Umbilical cord (tissue), 2 donors: ENCODE data around the gene SERINC3. TPM values are rescaled to one million over a fixed set of nuclear protein-coding genes. Genes with fewer than 3 reads are reported as not detected.
"Not testable (repeated sequence)": the region's sequence is repeated elsewhere in the genome, so short reads cannot be mapped to it uniquely, and the experiment has no call there.

ENCODE experiments used
- DNase-seq: peaks from one replicate; pipeline ENCODE4 v3.0.0-alpha.2; 2015; ENCODE audit warnings: low spot score
- total RNA-seq: library from RNA; depleted of rRNA; stranded (reverse); fragments of >200 nt; gene quantifications from one replicate; pipeline ENCODE4 v1.2.3, GENCODE V29; 2014; ENCODE audit warnings: low replicate concordance; ENCODE audit not compliant: insufficient read depth

Gene SERINC3
- 112 TPM for total RNA-seq

DNA sequence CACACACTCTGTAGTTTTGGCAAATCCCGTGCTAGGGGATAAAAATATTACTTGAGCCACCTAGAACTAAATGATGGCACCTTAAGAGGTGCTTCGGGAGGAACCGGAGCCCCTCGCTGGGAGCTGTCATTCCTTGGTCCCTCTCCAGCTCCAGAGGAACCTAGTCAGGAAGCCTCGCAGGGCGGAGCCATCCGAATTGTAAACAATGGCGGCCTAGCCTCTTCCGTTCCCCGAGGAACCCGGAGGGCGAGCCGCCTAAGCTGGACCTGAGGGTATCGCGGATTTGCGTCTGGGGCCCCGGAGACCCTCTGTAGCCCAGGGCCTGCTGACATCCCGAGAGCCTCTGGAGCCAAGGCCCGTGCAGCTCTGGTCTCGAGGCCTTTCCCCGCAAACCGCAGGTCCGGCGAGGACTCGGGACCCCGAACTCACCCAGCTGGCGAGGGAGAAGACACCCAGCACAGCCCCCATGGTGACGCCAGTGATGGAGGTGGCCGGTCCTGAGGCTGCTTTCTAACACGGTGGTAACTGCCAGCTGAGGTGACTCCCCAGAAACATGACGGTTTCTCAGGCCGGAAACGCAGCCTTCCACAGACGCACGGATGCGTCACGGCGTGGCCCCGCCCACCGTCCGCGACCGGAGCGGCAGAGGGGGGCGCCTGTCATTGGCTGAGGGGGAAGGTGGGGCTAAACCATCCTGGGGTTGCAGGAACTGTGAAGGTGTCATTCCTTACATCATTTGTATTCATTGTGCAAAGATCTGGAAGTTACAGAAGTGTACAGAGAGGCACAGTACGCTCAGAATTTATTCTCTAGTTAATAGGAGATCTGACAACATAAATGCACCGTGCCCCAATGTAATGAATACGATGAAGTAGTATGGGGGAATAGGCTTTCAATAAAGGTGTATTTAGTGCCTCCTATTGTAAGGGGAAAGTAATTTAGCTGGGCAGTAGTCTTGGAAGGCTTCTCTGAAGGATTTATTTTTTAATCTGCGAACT, at the start of gene SERINC3:
TSS of gene SERINC3 (minus strand) at position 587 of the 998 bp plus-strand sequence. CDS start at position 468, 119 bp downstream.
- peak; percentile 96 for DNase-seq

DNA sequence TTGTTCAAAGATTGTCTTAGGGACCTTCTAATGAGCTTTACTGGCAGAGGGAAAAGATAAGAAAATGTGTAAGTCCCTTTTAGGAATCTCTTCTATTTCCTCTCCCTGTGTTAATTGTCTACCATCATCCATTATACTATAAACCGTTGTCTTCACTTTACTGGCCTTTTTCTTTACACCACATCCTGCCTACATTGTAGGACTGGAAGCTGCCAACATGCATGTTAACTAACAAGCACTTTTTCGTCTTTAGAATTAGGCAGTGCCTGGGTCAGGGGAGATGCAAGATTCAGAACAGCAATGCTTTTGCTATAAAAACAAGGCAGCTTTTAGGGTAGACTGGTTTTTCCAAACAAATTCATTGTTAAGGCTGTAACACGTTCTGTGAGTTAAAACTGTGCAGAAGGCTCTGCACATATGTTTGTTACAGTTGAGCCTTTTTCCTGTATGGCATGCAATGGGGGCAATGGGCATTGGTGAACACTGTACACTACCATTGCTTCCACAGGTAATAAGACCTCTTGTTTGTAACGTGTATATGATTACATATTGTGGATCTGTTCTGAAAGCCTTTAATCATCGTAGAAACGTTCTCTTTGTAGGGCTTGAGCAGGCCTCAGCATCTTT, 49.6 kb upstream of the SERINC3 start:
- no peak for DNase-seq

DNA sequence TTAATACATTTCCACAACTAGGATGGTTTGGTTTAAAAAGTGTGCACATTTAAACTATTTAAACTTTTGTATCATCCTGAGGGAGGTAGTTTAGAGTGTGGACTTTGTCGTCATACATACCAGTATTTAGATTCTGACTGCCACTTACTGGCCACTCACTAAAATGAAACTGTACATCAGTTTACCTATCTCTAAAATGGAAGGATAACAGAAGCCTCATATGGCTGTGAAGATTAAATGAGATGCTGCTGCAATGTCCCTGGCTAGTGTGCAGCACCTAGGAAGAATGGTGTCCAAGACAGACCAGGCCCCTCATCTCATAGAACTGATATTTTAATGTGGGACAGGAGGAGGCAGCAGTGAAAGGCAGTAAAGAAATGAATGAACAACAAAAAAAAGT, 48.5 kb upstream of the SERINC3 start:
- no peak for DNase-seq

DNA sequence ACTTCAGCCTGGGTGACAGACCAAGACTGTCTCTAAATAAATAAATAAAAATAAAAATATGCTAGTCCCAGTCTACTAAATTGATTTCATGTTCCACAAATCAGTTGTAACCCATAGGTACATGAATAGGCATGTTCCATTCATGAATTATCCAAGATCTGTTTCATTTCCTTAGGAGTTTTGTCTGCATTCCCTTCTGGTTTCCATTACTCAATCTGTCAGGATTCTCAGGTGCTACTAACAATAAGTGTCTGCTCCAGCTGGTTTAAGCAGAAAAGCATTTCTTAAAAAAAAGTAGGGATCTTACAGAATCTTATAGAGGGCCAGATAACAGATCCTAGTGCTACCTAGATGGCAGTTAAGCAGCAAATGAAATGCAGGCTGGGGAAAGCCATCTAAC, 44.9 kb upstream of the SERINC3 start:
- DNase-seq = no peak

DNA sequence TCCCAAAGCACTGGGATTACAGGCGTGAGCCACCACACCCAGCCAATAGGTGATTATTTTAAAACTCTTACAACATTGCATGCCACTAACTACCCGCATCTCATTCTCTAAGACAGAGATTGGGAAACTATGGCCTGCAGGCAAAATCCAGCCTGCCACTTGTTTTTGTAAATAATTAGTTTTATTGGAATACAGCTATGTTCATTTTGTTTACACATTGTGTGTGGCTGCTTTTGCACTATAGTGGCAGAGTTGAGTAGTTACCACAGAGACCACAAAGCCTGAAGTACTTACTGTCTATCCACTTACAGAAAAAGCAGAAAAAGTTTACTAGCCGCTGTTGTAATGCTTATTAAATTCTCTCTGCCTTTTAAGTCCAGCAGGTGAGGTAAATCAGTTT, 44.1 kb upstream of the SERINC3 start:
- no peak for DNase-seq

DNA sequence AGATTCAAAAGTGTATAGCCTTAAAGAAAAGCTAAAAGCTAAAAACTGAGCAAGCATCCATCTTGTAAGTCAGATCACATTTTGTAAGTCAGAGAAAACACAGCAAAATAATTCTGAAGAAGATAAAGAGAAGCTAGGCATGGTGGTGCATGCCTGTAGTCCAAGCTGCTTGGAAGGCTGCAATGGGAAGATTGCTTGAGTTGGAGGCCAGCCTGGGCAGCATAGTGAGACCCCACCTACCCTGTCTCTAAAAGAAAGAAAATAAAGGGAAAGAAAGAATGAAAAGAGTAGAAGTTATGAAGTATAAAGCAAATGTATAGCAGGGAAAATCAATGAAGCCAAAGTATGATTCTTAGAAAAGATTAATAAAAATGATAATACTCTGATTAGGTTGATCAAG, 40.0 kb upstream of the SERINC3 start:
- DNase-seq = no peak

DNA sequence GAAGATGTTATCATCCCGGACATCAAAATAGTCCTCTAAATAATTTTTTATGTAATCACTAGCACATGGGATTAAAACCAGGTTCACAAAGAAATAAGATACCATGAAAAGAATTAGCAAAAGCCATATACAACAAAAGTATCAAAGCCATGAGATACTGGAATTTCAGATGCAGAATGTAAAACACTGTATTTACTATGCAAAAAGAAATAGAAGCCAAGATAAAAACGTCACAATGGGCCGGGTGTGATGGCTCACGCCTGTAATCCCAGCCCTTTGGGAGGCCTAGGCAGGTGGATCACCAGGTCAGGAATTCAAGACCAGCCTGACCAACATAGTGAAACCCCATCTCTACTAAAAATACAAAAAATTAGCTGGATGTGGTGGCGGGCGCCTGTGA, 38.9 kb upstream of the SERINC3 start:
- not testable (repeated sequence) for DNase-seq

DNA sequence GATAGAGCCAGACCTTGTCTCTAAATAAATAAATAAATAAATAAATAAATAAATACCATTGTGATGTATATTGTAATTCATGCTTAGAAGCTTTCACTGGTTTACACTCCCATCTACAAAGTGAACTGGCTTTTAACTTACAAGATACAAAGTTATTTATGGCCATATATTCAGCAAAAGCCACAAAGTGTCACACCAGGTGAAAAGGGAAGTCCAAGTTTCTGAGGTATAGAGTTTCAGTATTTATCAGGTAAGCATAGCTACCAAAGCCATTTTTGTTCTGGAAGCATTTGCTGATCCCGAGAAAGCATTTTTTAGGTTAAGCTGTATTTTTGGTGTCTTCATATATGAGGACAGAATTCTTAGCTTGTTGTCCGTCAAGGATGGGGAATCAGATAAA, 38.4 kb upstream of the SERINC3 start:
- DNase-seq = no peak

DNA sequence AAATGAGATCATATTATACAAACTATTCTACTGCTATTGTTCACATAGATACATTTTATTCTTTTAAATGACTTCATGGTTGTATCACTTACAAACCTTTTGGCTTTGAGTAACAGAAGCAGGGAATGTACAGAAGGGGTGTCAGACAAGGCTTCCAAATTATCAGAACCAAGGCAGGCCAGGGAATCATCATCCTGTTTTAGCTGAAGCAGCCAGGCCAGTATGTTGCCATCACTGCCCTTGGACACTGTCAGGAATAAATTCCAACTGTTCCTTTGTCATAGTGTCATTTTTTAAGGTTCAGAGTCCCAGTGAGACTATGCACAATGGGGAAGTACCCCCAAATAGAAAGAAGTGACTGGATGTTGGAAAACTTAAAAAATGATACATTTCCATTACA, 37.4 kb upstream of the SERINC3 start:
- DNase-seq = no peak

DNA sequence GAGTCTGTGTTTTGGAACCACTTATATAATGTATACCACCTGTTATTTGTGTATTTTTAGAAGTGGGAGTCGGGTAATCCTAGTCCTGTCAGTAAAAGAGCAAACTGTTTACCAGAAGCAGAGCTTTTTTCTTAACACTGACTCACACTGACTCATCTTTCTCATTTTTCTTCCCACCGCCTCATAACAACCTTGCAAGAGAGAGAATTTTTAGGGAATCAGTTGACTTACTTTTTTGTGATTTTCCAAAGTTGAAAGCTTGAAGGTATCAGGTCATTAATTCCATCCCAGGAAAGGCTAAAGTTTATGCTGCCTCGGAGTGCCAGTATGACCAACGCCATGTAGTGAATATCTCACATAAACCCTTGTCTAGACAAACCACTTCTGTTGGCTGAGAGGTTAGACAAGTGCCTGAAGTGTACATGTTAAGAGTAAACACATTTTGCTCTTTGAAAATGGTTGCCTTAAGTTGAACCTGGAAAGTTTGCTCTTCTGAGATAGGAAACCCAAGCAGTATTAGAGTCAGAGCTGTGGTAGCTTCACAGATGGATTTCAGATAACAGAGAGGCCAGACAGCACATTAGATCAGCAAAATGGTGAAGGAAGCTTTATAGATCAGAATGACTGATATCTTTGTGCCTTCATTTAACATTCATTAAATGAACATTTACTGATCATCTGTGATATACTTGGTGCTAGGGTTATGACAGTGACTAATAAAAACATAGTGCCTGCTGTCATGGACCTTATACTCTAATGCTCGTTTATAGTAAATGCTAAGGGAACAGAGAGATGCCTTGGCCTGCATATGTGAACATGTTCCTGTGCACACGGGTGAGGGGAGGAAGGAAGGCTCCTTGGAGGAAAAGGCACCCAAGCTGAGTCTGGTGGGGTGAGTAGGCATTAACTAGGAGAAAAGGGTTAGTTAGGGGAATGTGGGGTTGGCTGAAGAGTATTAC, 31.4 kb upstream of the SERINC3 start:
- DNase-seq = peak; percentile 76

DNA sequence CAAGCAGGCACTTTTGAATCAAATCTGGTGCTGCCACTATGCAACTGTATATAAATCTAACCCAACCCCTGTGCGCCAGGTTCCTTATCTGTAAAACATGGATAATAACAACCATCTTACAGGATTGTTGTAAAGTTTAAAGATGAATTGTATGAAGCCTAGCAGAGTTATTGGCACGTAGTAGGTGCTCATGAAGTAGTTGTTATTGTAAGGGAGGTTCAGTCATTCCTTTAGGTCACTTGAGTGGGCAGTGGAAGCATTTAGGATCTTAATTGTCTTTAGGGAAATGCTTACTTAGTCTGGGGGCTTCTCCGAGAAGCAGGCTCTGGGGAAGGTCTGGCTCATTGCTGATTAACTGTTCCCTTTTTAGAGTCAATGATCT, 30.7 kb upstream of the SERINC3 start:
- DNase-seq = no peak

DNA sequence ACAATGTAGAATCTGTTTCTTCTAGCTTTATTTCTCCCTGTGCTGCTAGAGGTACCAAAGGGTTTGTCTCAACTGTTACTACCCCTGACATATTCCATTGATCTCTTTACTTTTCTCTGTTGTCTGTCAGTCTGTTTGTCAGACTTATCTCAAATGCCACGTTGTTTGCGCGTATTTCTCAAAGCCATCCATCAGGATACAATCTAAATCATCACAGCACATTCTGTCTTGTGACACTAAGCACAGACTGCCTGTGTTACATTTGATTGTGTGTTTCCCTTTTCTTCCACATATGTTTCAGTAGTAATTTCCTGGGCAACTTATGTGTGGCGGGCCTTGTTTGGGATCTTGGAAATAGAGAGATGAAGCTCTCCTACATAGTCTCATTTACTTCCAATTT, 30.2 kb upstream of the SERINC3 start:
- DNase-seq = no peak

DNA sequence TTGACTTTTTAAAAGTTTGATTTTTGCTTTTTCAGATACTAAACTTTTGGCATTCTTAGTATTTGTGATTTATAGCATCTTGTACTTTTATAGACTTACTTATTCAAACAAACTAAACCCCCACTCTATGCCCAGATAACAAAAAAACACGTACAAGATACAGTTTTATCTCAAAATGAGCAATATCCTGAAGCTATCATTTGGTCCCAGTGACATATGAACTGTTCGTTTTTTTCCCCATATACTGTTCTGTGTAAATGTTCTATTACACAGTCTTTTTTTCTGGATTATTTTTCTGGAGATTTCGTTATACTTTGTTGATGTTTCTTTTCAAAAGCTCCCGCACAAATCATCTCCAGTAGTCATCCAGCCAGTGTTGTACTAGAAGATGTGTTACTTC, 27.3 kb upstream of the SERINC3 start:
- peak; percentile 75 for DNase-seq

DNA sequence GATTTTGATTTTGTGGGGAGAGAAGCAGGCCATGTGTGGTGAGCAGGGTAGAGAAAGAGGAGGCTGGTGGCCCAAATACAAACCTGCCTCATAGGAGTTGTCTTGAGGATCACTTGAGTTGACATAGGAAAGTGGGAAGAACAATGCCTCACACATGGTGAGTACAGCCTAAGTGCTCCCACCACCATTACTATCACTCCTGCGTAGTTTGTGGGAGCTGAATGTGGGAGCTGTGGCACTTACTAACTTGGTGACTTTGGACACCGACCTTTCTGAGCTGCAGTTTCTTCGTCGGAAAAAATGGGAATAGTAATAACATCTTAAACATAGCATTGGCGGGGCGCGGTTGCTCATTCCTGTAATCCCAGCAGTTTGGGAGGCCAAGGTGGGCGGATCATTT, 25.5 kb upstream of the SERINC3 start:
- DNase-seq = no peak

DNA sequence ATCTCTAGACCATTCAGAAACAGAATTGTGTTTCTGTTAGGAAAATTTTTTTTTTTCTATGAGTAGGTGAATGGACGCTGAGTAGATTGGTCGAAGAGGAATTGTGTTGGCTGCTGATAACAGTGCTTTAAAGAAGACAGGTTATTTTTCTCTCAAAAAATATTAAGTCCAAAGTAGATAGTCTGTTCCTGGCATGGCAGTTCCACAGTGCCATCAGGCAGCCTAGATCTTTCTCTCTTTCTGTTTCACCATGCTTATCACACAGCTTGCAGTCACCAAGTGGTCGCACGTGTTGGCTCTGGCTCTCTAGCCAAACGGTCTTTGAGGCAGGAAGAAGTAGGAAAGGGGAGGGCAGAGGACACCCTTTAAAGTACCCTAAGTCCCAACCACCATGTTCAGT, 22.4 kb upstream of the SERINC3 start:
- DNase-seq = no peak

DNA sequence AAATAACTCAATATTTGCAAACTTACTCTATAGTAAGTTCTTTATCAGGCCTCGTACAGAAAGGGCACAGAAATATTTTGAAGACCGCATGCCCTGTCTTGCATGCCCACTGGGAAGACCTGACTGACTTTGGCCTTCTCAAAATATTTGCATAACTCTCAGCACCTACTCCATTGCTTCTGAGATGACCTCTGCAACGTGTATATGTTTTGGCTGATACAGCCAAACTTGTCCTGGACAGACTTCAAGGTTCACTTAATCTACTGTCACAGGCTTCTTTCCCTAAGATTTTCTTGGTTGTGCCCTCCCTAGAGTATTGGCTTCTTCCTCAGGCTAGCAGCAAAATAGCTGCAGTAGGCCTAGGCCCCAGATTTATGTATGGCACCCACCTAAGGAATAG, 21.5 kb upstream of the SERINC3 start:
- no peak for DNase-seq

DNA sequence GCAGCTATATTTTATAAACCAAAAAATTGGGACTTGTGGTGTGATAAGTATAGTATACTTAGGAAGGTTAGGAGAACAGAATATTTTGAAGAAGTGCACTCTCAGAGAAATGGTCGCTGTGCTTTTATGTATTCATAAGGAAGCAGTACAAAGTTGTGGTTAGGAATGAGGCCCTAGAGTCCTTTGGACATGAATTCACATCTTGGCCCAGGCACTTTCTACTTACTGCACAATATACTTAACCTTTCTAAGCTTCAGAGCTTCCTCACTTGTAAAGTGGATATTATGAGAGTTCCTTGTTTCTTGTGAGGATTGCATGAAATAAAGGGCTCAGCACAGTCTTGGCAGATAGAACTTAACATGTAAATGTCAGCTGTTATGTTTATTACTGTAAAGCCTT, 21.0 kb upstream of the SERINC3 start:
- peak; percentile 59 for DNase-seq

DNA sequence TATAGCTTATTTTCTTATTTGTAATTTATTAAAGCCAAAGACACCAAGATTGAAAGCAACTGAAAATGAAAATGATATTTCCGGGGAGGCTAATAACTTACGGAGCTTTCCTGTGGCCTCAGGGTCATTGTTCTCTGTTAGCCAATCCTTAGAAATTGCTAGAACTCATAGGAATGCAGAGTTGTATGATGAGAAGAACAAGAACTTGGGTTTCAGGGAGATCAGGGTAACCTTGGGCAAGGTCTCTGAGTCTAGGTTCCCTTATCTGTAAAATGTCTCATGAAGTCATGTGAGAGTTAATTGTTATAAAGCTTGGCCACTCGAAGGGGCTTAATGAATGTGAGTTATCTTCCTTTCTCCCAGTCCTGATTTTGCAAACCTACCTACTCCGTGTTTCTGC, 20.1 kb upstream of the SERINC3 start:
- no peak for DNase-seq

DNA sequence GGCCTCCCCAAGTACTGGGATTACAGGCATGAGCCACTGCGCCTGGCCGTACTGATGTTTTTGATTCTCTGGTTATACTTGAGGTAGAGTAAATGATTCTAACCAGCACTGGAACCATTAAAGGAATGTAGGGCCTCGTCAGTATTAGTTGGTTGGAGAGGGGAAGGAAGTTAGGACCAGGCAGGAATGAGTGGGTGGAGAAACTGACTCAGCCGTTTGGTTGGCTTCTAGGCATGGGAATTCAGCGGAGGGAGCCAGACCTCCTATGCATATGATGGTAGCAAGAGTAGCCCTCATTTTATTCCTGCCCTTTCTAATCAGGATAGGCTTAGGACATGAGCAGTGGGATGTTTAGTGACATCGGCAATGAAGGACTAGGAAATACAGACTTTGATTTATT, 19.0 kb upstream of the SERINC3 start:
- DNase-seq = no peak

DNA sequence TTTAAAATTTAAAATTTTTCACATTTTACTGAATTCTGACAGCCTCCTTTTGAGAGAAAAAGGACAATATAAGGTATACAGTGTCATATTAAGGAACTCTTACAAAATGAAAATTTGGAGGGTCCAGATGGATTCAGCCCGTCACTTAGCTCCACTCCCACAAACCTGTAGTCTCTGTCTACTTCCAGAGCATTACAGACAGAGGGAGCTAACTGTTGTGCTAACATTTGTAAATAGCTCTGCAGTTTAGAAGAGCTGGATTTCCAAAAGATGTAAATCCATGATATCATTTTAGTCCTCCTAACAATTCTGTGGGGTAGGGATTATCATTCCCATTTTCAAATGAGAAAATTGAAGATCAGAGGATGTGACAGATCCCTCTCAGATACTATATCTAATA, 16.1 kb upstream of the SERINC3 start:
- DNase-seq = no peak

DNA sequence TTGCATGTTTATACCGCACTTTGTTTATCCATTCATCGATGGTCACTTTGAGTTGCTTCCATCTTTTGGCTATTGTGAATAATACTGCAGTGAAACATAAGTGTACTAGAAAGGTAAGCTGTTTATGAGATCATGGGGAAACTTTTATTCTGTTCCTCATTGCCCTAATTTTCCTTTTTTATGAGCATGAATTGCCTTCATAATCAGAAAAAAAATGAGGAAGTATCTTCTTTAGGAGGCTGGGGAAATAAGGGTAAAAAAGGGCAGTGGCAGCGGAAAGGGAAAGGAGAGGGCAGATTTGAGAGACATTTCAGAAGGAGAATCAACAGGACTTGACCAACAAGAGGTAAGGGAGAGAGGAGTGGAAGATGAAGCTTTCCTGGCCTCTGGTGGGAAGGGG, 14.3 kb upstream of the SERINC3 start:
- DNase-seq = no peak

DNA sequence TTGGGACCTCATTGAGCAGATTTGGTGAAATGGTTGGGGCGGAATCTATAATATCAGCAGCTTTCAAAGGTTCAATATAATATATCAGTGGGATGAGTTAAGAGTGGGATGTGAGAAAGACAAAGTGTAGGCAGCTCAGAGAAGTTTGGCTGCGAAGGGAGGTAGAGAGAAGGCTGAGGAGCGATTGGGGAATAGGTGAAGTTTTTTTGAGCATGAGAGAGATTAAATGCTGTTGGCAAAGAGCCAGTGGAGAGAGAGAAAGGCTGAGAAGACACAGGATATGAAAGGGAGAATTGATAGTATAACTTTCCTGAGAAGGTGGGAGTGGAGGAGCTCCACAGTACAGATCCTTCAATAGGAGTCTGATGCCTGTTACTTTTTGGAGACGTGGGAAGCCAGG, 12.1 kb upstream of the SERINC3 start:
- DNase-seq = no peak
